K562 (cell line): ENCODE data around the gene FANCI.

Experiments
- CEBPB ChIP-seq: fragments of 450-650 bp; IDR thresholded peaks from 2 replicates; pipeline ENCODE4 v1.6.1; 2016; ENCODE audit warnings: missing genetic modification characterization, missing compliant biosample characterization
- EGR1 ChIP-seq: fragments of 450-650 bp; conservative IDR thresholded peaks from 2 replicates; pipeline ENCODE4 v1.6.1; 2017; ENCODE audit warnings: mild to moderate bottlenecking
- FOXJ3 ChIP-seq: sonication (generic); formaldehyde crosslinking; IDR thresholded peaks from 2 replicates; pipeline ENCODE4 v1.4.0; 2020; ENCODE audit warnings: mild to moderate bottlenecking, missing genetic modification reagents
- FOXO4 ChIP-seq: fragments of 450-650 bp; formaldehyde crosslinking; IDR thresholded peaks from 2 replicates; pipeline ENCODE4 v1.4.0; 2020; ENCODE audit warnings: mild to moderate bottlenecking, moderate library complexity
- GABPB2 ChIP-seq: fragments of 250-450 bp; sonication (Bioruptor Pico); conservative IDR thresholded peaks from 2 replicates; pipeline ENCODE4 v1.5.1; 2021; ENCODE audit warnings: mild to moderate bottlenecking
- HNRNPUL1 ChIP-seq: fragments of 200-400 bp; formaldehyde crosslinking; IDR thresholded peaks from 2 replicates; pipeline ENCODE4 v1.6.1; 2017; ENCODE audit warnings: low read length
- TF ChIP-seq, protein P1 (sequence below), 3 experiments: IDR thresholded peaks in 2 of 3; conservative IDR thresholded peaks in 1 of 3; 2 replicates each; pipeline ENCODE4 v1.5.1; 2011 to 2012; ENCODE audit warnings: low read length in 3 of 3, mild to moderate bottlenecking in 3 of 3, control low read depth in 2 of 3, improper control_type of control experiment in 1 of 3, inconsistent platforms in 1 of 3, low read depth in 1 of 3, mixed read lengths in 1 of 3, moderate library complexity in 1 of 3; ENCODE audit not compliant: insufficient read depth in 2 of 3

GRCh38 chr15:89225588-89225987 lies 18.2 kb upstream of the FANCI start:
- TF ChIP-seq GABPB2 (CRISPR knock-in tag) = no peak
- TF ChIP-seq EGR1 = no peak
- TF ChIP-seq CEBPB (tag) = no peak
- TF ChIP-seq, protein P1, sequence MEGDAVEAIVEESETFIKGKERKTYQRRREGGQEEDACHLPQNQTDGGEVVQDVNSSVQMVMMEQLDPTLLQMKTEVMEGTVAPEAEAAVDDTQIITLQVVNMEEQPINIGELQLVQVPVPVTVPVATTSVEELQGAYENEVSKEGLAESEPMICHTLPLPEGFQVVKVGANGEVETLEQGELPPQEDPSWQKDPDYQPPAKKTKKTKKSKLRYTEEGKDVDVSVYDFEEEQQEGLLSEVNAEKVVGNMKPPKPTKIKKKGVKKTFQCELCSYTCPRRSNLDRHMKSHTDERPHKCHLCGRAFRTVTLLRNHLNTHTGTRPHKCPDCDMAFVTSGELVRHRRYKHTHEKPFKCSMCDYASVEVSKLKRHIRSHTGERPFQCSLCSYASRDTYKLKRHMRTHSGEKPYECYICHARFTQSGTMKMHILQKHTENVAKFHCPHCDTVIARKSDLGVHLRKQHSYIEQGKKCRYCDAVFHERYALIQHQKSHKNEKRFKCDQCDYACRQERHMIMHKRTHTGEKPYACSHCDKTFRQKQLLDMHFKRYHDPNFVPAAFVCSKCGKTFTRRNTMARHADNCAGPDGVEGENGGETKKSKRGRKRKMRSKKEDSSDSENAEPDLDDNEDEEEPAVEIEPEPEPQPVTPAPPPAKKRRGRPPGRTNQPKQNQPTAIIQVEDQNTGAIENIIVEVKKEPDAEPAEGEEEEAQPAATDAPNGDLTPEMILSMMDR (IDR thresholded peaks at IDR 0.05 in 2 of 3, conservative IDR thresholded peaks at IDR 0.05 in 1 of 3; ENCODE audit: insufficient read depth in 2 of 3, low read depth in 1 of 3, low read length in 3 of 3) = no peak
- no peak for TF ChIP-seq HNRNPUL1
- no peak for TF ChIP-seq FOXJ3 (CRISPR knock-in tag)
- no peak for TF ChIP-seq FOXO4 (CRISPR knock-in tag)
